GM19023 (cell line): ENCODE results near the gene SHROOM3.

Experiments
- ATAC-seq: cut with Tn5 transposase; IDR thresholded peaks from one replicate; pipeline ENCODE4 v1.9.1; 2021; ENCODE audit warnings: mild to moderate bottlenecking, moderate library complexity; ENCODE audit not compliant: unreplicated experiment

The SHROOM3 gene

GRCh38 chr4:76800902-76801301 lies 365.9 kb downstream of the SHROOM3 start:
- peak; percentile 66 for ATAC-seq

DNA sequence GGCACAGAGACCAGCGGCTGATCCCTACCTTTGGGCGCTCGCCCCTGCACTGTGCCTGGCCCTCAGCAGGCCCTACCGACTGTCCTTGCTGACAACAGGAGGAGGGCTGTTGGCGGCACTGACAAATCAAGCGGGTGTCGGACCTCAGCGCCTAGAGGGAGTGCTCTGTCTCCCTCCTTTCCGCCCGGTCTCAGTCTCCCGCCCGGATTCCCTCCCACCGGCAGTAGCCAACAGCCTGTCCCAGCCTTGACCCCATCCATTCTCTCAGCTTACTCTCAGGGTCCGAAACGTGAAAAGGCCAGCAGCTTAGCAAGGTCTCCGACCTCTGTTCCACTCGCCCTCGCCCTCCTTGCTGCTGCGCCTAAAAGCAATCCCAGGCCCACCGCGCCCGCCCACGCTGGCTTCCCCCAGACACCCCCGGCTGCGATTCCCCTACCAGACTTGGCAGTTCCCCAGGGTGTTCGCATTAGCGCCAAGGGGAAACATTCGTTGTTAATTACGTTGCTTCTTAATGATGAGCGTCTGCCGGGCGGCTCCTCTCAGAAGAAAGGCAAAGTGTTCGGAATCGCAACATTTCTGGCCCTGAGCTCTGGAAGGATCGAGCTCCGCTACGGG lies 366.7 kb downstream of the SHROOM3 start:
- ATAC-seq = no peak

GRCh38 chr4:76802236-76803021 lies 367.4 kb downstream of the SHROOM3 start:
- no peak for ATAC-seq

DNA sequence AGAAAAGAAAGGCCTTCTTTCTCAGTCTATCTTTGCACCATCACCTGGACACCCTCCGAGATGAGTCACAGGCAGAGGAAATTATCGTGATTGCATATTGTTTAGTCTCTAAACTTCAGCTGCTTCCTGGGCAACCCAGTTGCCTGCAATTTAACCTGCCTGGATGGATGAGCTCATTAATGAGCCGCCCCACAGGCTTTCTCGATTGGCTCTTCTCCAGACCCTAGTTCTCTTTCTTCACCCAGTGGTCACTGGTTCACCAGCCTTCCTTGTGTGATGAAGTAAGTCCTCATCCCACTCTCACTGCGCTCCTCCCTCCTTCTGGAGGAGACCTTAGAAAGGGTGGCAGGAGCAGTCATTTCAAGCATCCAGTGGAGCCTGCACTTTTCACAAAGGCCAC lies 368.5 kb downstream of the SHROOM3 start:
- ATAC-seq = no peak

- ATAC-seq = no peak
These were observed 369.1 kb downstream of the SHROOM3 start for GRCh38 chr4:76804096-76804495.

DNA sequence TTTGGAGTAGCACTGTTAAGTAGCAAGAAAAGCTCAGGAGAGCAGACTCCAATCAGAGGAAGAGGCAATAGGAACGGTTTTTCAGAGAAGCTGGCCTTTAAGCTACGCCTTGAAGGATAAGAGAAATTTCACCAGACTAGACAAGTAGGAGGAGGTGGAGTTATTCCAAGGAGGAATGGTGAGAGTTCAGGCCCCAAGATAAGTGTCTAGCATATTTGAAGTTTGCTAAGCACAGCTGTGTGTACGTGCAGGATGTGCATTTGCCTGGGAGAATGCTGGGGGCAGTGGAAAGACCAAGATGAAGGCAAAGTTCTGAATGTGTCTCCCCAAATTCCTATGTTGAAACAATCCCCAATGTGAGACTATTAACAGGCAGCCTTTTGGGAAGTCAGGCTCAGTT lies 371.3 kb downstream of the SHROOM3 start:
- no peak for ATAC-seq

GRCh38 chr4:76806757-76807156 lies 371.7 kb downstream of the SHROOM3 start:
- no peak for ATAC-seq

- ATAC-seq = no peak
These were observed 374.7 kb downstream of the SHROOM3 start for GRCh38 chr4:76809594-76810305.

- no peak for ATAC-seq
These were observed 376.8 kb downstream of the SHROOM3 start for GRCh38 chr4:76811604-76812412.

GRCh38 chr4:76813070-76813469 lies 378.0 kb downstream of the SHROOM3 start:
- no peak for ATAC-seq

DNA sequence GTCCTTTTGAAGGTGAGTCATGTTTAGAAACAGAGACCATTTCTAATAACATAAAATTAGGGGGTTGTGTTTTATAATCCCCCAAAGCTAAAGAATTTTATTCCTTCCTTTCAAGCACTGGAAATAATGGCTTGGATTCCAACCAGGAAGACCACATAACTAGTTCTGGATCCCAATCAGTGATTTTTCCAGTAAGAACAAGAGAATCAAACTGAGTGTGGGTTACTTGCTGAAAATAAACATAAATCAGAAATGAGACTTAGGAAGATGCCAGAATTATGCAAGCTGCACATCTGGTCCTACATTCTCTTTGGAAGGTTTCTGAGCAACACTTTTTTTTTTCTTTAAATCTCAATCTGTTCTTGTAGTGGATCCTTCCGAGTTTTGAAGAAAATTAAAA lies 386.6 kb downstream of the SHROOM3 start:
- ATAC-seq = no peak

DNA sequence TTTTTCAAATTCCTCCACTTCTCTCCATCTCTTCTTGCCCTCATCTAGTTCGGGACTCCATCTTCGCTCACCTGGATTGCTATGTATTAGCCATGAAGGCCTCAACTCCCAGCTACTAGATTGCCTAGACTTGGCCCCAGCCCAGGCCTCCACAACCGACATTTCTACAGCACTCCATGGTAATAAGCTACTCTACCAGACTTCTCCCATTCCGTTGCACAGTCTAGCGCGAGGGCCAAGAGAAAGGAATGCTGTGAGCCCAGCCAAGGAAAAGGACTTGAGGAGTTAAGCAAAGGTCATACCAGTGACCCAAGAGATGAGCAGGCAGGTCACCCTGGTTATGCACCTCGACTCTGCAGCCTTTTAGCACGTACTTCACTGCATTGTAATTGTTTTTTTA lies 387.3 kb downstream of the SHROOM3 start:
- ATAC-seq = no peak

- ATAC-seq = no peak
These were observed 388.5 kb downstream of the SHROOM3 start for GRCh38 chr4:76823495-76823894.

GRCh38 chr4:76830612-76830963 lies 395.6 kb downstream of the SHROOM3 start:
- ATAC-seq = no peak

DNA sequence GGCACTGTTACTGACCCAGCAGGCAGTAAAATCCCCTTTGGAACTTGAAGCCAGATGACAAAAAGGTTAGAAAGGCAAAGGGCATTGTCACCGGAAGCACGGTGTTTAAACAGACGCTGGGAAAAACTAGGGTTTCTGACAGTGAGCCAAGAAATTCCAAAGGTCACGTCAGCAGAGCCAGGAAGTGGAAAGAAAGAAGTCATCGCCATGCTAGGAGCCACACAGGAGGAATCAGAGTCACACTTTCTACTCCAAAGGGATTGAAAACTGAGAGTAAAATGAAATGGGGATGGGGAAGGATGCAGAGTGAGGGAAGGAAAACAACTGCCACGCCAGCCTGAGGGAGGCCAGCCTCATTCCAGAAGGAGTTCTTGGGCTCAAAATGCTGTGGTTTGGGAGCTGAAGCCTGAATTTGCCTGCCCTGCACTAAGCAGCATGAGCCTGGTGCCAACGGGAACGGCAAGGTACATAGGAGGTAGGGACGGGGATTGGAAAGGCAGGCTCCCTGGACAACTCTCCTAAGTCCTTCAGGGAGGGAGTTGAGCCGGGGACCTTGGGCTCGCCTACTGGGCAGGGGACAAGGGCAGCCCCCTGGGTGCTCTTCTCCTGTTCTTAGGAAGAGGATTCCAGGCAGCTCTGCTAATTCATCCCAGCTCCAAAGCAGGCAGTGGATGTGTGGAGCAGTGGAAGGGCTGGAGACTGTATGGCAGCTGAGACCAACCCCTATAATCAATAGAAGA lies 396.1 kb downstream of the SHROOM3 start:
- ATAC-seq = no peak

DNA sequence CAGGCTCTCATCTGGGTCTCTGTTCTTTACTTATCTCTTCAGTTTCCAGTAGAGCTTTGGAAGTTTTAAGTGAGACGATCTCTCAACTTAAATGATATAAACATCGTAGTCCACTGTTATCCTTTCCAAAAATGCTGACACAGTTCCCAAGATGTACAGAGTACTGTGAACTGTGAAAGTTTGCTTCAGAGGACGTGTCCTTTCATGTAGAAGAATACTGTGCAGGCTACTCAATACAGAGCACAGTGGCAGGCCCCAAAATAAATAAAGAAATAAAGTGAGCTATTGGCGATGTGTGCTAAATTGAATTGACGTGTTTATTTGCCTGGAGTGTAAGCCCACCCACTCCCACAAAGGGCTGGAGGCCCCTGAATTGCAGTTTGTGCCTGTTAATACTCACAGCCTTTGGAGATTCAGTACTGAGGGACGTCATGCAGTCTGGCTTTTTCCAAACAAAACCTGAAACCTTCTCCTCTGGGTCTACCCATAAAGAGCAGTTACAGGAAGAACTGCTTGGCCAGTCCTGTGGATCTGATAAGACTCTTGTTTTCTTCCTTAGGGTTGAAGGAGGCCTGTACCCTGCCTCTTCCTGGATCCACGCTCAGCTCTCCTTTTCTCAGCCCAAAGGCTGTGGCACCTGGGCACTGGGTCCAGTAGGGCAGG lies 396.8 kb downstream of the SHROOM3 start:
- no peak for ATAC-seq
